ENCODE data around the gene PIH1D1.
A peak's percentile ranks its signal among the peaks of the same experiment; 100 is the strongest.

Gene PIH1D1

DNA sequence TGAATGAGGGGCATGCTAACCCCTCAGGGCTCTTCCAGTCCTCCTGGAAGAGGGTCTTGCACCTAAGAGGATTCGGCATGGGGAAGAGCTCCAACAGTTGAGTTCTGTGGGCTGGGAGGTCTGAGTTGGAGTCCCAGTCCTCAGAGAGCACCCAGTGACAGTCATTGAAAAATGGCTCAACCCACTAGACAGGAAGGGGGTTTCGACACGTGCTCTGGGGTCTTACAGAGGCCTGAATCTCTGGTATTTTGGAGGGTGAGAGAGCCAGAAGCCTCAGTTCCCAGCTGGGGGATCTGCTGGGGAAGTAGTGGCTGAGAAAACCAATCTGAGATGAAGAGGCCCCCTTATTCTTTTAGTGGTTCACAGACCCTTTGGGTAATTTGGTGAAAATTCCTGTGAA is 37.4 kb downstream of the PIH1D1 start:
- Histone ChIP-seq H3K27me3 (ENCODE audit: control insufficient read depth, low read length) (peaks cover 2% of the 10 kb centered on the region; the same call in 1 of the 2 replicates), H3K4me2 (ENCODE audit: low read length) (no peak overlapping the region), H3K4me3 (ENCODE audit: low read length) (no peak overlapping the region)

GRCh38 chr19:49413348-49413747 is 38.3 kb downstream of the PIH1D1 start:
- H3F3A ChIP-seq (ENCODE audit: control insufficient read depth, insufficient read depth) = peaks cover 14% of the 10 kb centered on the region; the same call in 1 of the 2 replicates
- H3K27ac ChIP-seq (ENCODE audit: low read depth, low read length) = no peak overlapping the region
- H3K9me3 ChIP-seq (ENCODE audit: control insufficient read depth, insufficient read depth, low read length) = no peaks in the 10 kb centered on the region
- H3K27me3 ChIP-seq (ENCODE audit: control insufficient read depth, low read length) = no peaks in the 10 kb centered on the region
- no peaks in the 10 kb centered on the region for H3K36me3 ChIP-seq (ENCODE audit: control insufficient read depth, low read length)
- no peaks in the 10 kb centered on the region for H3K9me2 ChIP-seq (replicated peaks; ENCODE audit: control insufficient read depth, low read length)
- no peak overlapping the region for H3K4me3 ChIP-seq (ENCODE audit: low read length)
- no peaks in the 10 kb centered on the region for H3K79me2 ChIP-seq (ENCODE audit: control insufficient read depth, low read length)
- no peak overlapping the region for H3K4me2 ChIP-seq (ENCODE audit: low read length)
- H4K20me1 ChIP-seq (ENCODE audit: control insufficient read depth, insufficient read depth, low read depth, low read length) = no peaks in the 10 kb centered on the region
- H3K4me1 ChIP-seq (ENCODE audit: control insufficient read depth, low read length) = peaks cover 77% of the 10 kb centered on the region
- TF ChIP-seq CTCF (IDR thresholded peaks at IDR 0.05; ENCODE audit: low read depth, low read length, poor library complexity, severe bottlenecking) (no peak), EZH2phosphoT487 (IDR thresholded peaks at IDR 0.05; ENCODE audit: borderline replicate concordance, low read length) (no peak)

More for the DNA sequence above, 37.4 kb downstream of the PIH1D1 start:
- Histone ChIP-seq H3K79me2 (ENCODE audit: control insufficient read depth, low read length) (no peaks in the 10 kb centered on the region), H3K4me1 (ENCODE audit: control insufficient read depth, low read length) (peaks cover 71% of the 10 kb centered on the region), H3F3A (ENCODE audit: control insufficient read depth, insufficient read depth) (peaks cover 13% of the 10 kb centered on the region; the same call in 1 of the 2 replicates), H4K20me1 (ENCODE audit: control insufficient read depth, insufficient read depth, low read depth, low read length) (no peaks in the 10 kb centered on the region), H3K9me2 (replicated peaks; ENCODE audit: control insufficient read depth, low read length) (no peaks in the 10 kb centered on the region), H3K27ac (ENCODE audit: low read depth, low read length) (no peak overlapping the region), H3K9me3 (ENCODE audit: control insufficient read depth, insufficient read depth, low read length) (no peaks in the 10 kb centered on the region), H3K36me3 (ENCODE audit: control insufficient read depth, low read length) (no peaks in the 10 kb centered on the region)
- TF ChIP-seq EZH2phosphoT487 (IDR thresholded peaks at IDR 0.05; ENCODE audit: borderline replicate concordance, low read length) (no peak), CTCF (IDR thresholded peaks at IDR 0.05; ENCODE audit: low read depth, low read length, poor library complexity, severe bottlenecking) (no peak)

GRCh38 chr19:49411681-49412326 is 39.8 kb downstream of the PIH1D1 start:
- no peak overlapping the region for H3K27ac ChIP-seq (ENCODE audit: low read depth, low read length)
- H3K4me3 ChIP-seq (ENCODE audit: low read length) = no peak overlapping the region
- H3K9me3 ChIP-seq (ENCODE audit: control insufficient read depth, insufficient read depth, low read length) = no peaks in the 10 kb centered on the region
- no peaks in the 10 kb centered on the region for H3K79me2 ChIP-seq (ENCODE audit: control insufficient read depth, low read length)
- H3K9me2 ChIP-seq (replicated peaks; ENCODE audit: control insufficient read depth, low read length) = no peaks in the 10 kb centered on the region
- H3K36me3 ChIP-seq (ENCODE audit: control insufficient read depth, low read length) = no peaks in the 10 kb centered on the region
- TF ChIP-seq EZH2phosphoT487 (IDR thresholded peaks at IDR 0.05; ENCODE audit: borderline replicate concordance, low read length) (no peak), CTCF (IDR thresholded peaks at IDR 0.05; ENCODE audit: low read depth, low read length, poor library complexity, severe bottlenecking) (no peak)
- no peaks in the 10 kb centered on the region for H4K20me1 ChIP-seq (ENCODE audit: control insufficient read depth, insufficient read depth, low read depth, low read length)
- H3K4me2 ChIP-seq (ENCODE audit: low read length) = peak overlapping the region; percentile 5; the same call in 1 of the 2 replicates
- H3F3A ChIP-seq (ENCODE audit: control insufficient read depth, insufficient read depth) = peaks cover 19% of the 10 kb centered on the region; the same call in 1 of the 2 replicates
- H3K4me1 ChIP-seq (ENCODE audit: control insufficient read depth, low read length) = peaks cover 73% of the 10 kb centered on the region
- no peaks in the 10 kb centered on the region for H3K27me3 ChIP-seq (ENCODE audit: control insufficient read depth, low read length)
